Activated CD4-positive, alpha-beta T cell treated with anti-CD3 and anti-CD28 coated beads, Interleukin-2, amount 50 U/mL, for 24 hours (primary cell): Measurements from ENCODE around the gene FOXA2.
"Not testable (repeated sequence)": the region's sequence is repeated elsewhere in the genome, so short reads cannot be mapped to it uniquely, and the experiment has no call there.

Source experiments
- DNase-seq, 2 donors: peaks; one replicate each; pipeline ENCODE4 v3.0.0-alpha.2; 2020; ENCODE audit warnings: low read depth in 1 of 2, low spot score in 1 of 2

The FOXA2 gene

GRCh38 chr20:22569353-22569752 is 15.0 kb downstream of the FOXA2 start:
- DNase-seq, result no peak

- DNase-seq, result no peak
Measured at GRCh38 chr20:22568872-22569344, 15.5 kb downstream of the FOXA2 start.

GRCh38 chr20:22567944-22568871 is 16.2 kb downstream of the FOXA2 start:
- DNase-seq, result no peak

GRCh38 chr20:22566876-22567658 is 17.3 kb downstream of the FOXA2 start:
- DNase-seq, result no peak

- DNase-seq, result no peak
Measured at GRCh38 chr20:22563062-22563965, 21.1 kb downstream of the FOXA2 start.

GRCh38 chr20:22562620-22563019 is 21.8 kb downstream of the FOXA2 start:
- DNase-seq, result no peak

- no peak for DNase-seq
Measured at GRCh38 chr20:22561965-22562577, 22.3 kb downstream of the FOXA2 start.

GRCh38 chr20:22560817-22561216 is 23.6 kb downstream of the FOXA2 start:
- DNase-seq, result no peak

- no peak for DNase-seq
Measured at GRCh38 chr20:22559711-22560318, 24.6 kb downstream of the FOXA2 start.

- DNase-seq, result no peak
Measured at GRCh38 chr20:22557403-22558276, 26.7 kb downstream of the FOXA2 start.

GRCh38 chr20:22556565-22557056 is 27.8 kb downstream of the FOXA2 start:
- no peak for DNase-seq

GRCh38 chr20:22555791-22556564 is 28.4 kb downstream of the FOXA2 start:
- no peak for DNase-seq

- DNase-seq, result no peak
Measured at GRCh38 chr20:22554391-22554790, 30.0 kb downstream of the FOXA2 start.

- not testable (repeated sequence) for DNase-seq
Measured at GRCh38 chr20:22550514-22550913, 33.9 kb downstream of the FOXA2 start.

- no peak for DNase-seq
Measured at GRCh38 chr20:22548040-22548439, 36.3 kb downstream of the FOXA2 start.

- DNase-seq, result no peak
Measured at GRCh38 chr20:22546344-22546743, 38.0 kb downstream of the FOXA2 start.

- no peak for DNase-seq
Measured at GRCh38 chr20:22545045-22545444, 39.3 kb downstream of the FOXA2 start.

GRCh38 chr20:22544462-22544861 is 39.9 kb downstream of the FOXA2 start:
- DNase-seq, result no peak
